HepG2 (cell line): ENCODE results near the gene XPOT. TPM values are rescaled to one million over a fixed set of nuclear protein-coding genes. Genes with fewer than 3 reads are reported as not detected.

Experiments
- EP300 ChIP-seq, 3 experiments: sonication (generic) in 1 of 3; formaldehyde crosslinking in 1 of 3; IDR thresholded peaks; 2 replicates each; pipeline versions ENCODE4 v1.5.1 to v1.6.1; 2011 to 2020; ENCODE audit warnings: low read depth in 2 of 3, low read length in 2 of 3, borderline replicate concordance in 1 of 3, improper control_type of control experiment in 1 of 3, mild to moderate bottlenecking in 1 of 3, missing genetic modification reagents in 1 of 3, moderate library complexity in 1 of 3
- FOXC1 ChIP-seq: sonication (generic); formaldehyde crosslinking; IDR thresholded peaks from 2 replicates; pipeline ENCODE4 v1.8.0; 2022; ENCODE audit warnings: mild to moderate bottlenecking, missing genetic modification reagents, borderline replicate concordance
- GMEB1 ChIP-seq: sonication (generic); formaldehyde crosslinking; IDR thresholded peaks from 2 replicates; pipeline ENCODE4 v1.5.1; 2020; ENCODE audit warnings: missing genetic modification reagents, mild to moderate bottlenecking, borderline replicate concordance
- HOXA3 ChIP-seq: sonication (generic); formaldehyde crosslinking; IDR thresholded peaks from 2 replicates; pipeline ENCODE4 v1.5.0; 2020; ENCODE audit warnings: missing genetic modification reagents
- IRF2 ChIP-seq: IDR thresholded peaks from 2 replicates; pipeline ENCODE4 v1.6.1; 2018; ENCODE audit warnings: missing genetic modification reagents, missing compliant biosample characterization
- IRF9 ChIP-seq: sonication (generic); formaldehyde crosslinking; IDR thresholded peaks from 2 replicates; pipeline ENCODE4 v1.8.0; 2022; ENCODE audit warnings: missing genetic modification reagents, mild to moderate bottlenecking, borderline replicate concordance
- MNT ChIP-seq: fragments of 450-650 bp; IDR thresholded peaks from 2 replicates; pipeline ENCODE4 v1.6.1; 2016
- NFYB ChIP-seq: sonication (generic); formaldehyde crosslinking; IDR thresholded peaks from 2 replicates; pipeline ENCODE4 v1.4.0; 2020; ENCODE audit warnings: missing genetic modification reagents
- RBM39 ChIP-seq: fragments of 200-400 bp; formaldehyde crosslinking; IDR thresholded peaks from one replicate; pipeline ENCODE4 v1.6.1; 2018; ENCODE audit warnings: antibody characterized with exemption, mild to moderate bottlenecking, low read depth, low read length; ENCODE audit not compliant: poor library complexity, severe bottlenecking
- THAP11 ChIP-seq: IDR thresholded peaks from 2 replicates; pipeline ENCODE4 v1.6.1; 2016; ENCODE audit warnings: missing biosample characterization, missing genetic modification reagents
- TRIM24 ChIP-seq: sonication (generic); formaldehyde crosslinking; IDR thresholded peaks from 2 replicates; pipeline ENCODE4 v1.8.0; 2022; ENCODE audit warnings: mild to moderate bottlenecking, missing genetic modification reagents
- ZBTB2 ChIP-seq: sonication (generic); formaldehyde crosslinking; IDR thresholded peaks from 2 replicates; pipeline ENCODE4 v1.8.0; 2022; ENCODE audit warnings: low read depth, missing genetic modification reagents
- ZBTB39 ChIP-seq: sonication (generic); formaldehyde crosslinking; IDR thresholded peaks from 2 replicates; pipeline ENCODE4 v1.5.0; 2020; ENCODE audit warnings: missing genetic modification reagents
- ZNF18 ChIP-seq: sonication (generic); formaldehyde crosslinking; IDR thresholded peaks from 2 replicates; pipeline ENCODE4 v1.8.0; 2022; ENCODE audit warnings: mild to moderate bottlenecking, missing genetic modification reagents; ENCODE audit not compliant: insufficient replicate concordance
- ZNF317 ChIP-seq: sonication (generic); formaldehyde crosslinking; IDR thresholded peaks from 2 replicates; pipeline ENCODE4 v1.5.0; 2020; ENCODE audit warnings: mild to moderate bottlenecking, missing genetic modification reagents
- ZNF605 ChIP-seq: sonication (generic); formaldehyde crosslinking; IDR thresholded peaks from 2 replicates; pipeline ENCODE4 v1.8.0; 2022; ENCODE audit warnings: mild to moderate bottlenecking, missing genetic modification reagents
- polyA plus RNA-seq, 8 experiments: library from polyadenylated mRNA; depleted of rRNA in 3 of 8; stranded (reverse) in 7 of 8; unstranded in 1 of 8; fragments of >200 nt; fragmentation: Illumina TruSeq in 4 of 8; extraction: Trizol in 4 of 8; gene quantifications; 2 replicates each; pipeline versions ENCODE4 v1.2.1 to v1.2.3, GENCODE V29; 2011 to 2016; ENCODE audit warnings: low read depth in 4 of 8, missing spikeins in 1 of 8, mixed read lengths in 1 of 8; ENCODE audit not compliant: insufficient read depth in 1 of 8
- total RNA-seq, 5 experiments: library from RNA; depleted of rRNA; stranded (reverse); fragments of >200 nt; fragmentation: Illumina TruSeq; extraction: Trizol; gene quantifications; 2 replicates each; pipeline ENCODE4 v1.2.3, GENCODE V29; 2016; ENCODE audit warnings: low read depth in 1 of 5

The XPOT gene
- total and polyA plus RNA-seq, 2 of the 13 experiments (the other 11 are each of a cell fraction or from before 2014, with no cell fraction given), result 93.8 to 102 TPM

GRCh38 chr12:64403707-64404469, at the start of gene XPOT (continued):
- TF ChIP-seq ZNF317 (CRISPR knock-in tag), result 0 out of 2 replicates have a peak, but pooled peaks have one; percentile 37
- TF ChIP-seq ZNF18, result peak; percentile 12
- TF ChIP-seq GMEB1 (CRISPR knock-in tag), result peak; percentile 98
- TF ChIP-seq ZNF605 (CRISPR knock-in tag), result peak; percentile 62
- TF ChIP-seq EP300 (IDR thresholded peaks at IDR 0.05; ENCODE audit: low read depth in 2 of 2, low read length in 2 of 2), result peak in 1 of 2 experiments; percentile 43; a peak in 1 of 4 replicates
- no peak; the same call in 1 of the 2 replicates for TF ChIP-seq EP300 (CRISPR knock-in tag; IDR thresholded peaks at IDR 0.05; ENCODE audit: borderline replicate concordance)
- TF ChIP-seq RBM39, result peak; percentile 5
- no peak for TF ChIP-seq ZBTB39 (CRISPR knock-in tag)
- peak; percentile 97 for TF ChIP-seq THAP11 (CRISPR knock-in tag)
- TF ChIP-seq HOXA3 (CRISPR knock-in tag), result peak; percentile 74; the same call in 1 of the 2 replicates
- peak; percentile 40; the same call in 1 of the 2 replicates for TF ChIP-seq MNT
- peak; percentile 47; the same call in 1 of the 2 replicates for TF ChIP-seq NFYB
- peak; percentile 71 for TF ChIP-seq IRF9 (CRISPR knock-in tag)
- peak; percentile 29; the same call in 1 of the 2 replicates for TF ChIP-seq IRF2 (CRISPR knock-in tag)
- peak; percentile 92 for TF ChIP-seq ZBTB2 (CRISPR knock-in tag)
- TF ChIP-seq FOXC1 (CRISPR knock-in tag), result 0 out of 2 replicates have a peak, but pooled peaks have one; percentile 20
- no peak for TF ChIP-seq TRIM24 (CRISPR knock-in tag)
